Measurements from ENCODE around the gene SHISA2. TPM values are rescaled to one million over a fixed set of nuclear protein-coding genes. Genes with fewer than 3 reads are reported as not detected.

SHISA2 gene
- total and polyA plus RNA-seq, 4 donors: under 0.01 to 2.1 TPM; not detected in 2

DNA sequence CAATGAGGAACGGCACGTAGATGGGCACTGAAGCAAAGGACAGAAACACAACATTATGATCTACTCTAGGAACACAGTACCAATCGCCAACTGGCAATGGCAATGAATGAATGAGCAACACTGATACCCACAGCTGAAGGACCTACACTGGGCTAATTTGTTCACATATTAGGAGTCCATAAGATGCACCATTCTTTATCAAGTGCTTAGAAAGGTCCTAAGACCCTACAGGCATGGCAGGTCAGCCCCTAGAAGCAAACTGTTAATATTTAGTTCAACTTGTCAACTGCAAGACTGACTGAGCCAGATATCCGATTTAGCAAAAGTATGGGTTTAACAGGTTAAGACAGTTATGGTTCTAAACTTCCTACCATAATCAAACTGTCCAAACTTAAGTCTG, 4.8 kb downstream of the SHISA2 start:
- TF ChIP-seq JUND (IDR thresholded peaks at IDR 0.05): no peak
- TF ChIP-seq ZBTB33 (IDR thresholded peaks at IDR 0.05): no peak
- TF ChIP-seq EGR1 (IDR thresholded peaks at IDR 0.05; ENCODE audit: low read depth in 2 of 2): no peak
- no peak for TF ChIP-seq FOXA1 (IDR thresholded peaks at IDR 0.05)
- no peak for TF ChIP-seq YY1 (IDR thresholded peaks at IDR 0.05)
- TF ChIP-seq, protein P1, sequence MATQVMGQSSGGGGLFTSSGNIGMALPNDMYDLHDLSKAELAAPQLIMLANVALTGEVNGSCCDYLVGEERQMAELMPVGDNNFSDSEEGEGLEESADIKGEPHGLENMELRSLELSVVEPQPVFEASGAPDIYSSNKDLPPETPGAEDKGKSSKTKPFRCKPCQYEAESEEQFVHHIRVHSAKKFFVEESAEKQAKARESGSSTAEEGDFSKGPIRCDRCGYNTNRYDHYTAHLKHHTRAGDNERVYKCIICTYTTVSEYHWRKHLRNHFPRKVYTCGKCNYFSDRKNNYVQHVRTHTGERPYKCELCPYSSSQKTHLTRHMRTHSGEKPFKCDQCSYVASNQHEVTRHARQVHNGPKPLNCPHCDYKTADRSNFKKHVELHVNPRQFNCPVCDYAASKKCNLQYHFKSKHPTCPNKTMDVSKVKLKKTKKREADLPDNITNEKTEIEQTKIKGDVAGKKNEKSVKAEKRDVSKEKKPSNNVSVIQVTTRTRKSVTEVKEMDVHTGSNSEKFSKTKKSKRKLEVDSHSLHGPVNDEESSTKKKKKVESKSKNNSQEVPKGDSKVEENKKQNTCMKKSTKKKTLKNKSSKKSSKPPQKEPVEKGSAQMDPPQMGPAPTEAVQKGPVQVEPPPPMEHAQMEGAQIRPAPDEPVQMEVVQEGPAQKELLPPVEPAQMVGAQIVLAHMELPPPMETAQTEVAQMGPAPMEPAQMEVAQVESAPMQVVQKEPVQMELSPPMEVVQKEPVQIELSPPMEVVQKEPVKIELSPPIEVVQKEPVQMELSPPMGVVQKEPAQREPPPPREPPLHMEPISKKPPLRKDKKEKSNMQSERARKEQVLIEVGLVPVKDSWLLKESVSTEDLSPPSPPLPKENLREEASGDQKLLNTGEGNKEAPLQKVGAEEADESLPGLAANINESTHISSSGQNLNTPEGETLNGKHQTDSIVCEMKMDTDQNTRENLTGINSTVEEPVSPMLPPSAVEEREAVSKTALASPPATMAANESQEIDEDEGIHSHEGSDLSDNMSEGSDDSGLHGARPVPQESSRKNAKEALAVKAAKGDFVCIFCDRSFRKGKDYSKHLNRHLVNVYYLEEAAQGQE (IDR thresholded peaks at IDR 0.05): no peak
- no peak for DNase-seq (ENCODE audit: low spot score)
- 87% methylated on average over 4 of the region's 4 CpGs for WGBS
- Histone ChIP-seq H3K36me3 (ENCODE audit: control insufficient read depth in 4 of 4, insufficient read depth in 3 of 4, low read depth in 1 of 4, low read length in 3 of 4) (no peaks in the 10 kb centered on the region), H3K27ac (ENCODE audit: low read depth in 1 of 2, low read length in 2 of 2) (no peak overlapping the region), H3K9ac (ENCODE audit: low read depth in 1 of 2, low read length in 2 of 2) (no peak overlapping the region), H3K27me3 (ENCODE audit: control insufficient read depth in 4 of 4, insufficient read depth in 4 of 4, low read length in 3 of 4) (peaks cover 4 to 29% (median 19%) of the 10 kb centered on the region in 4 donors), H3K4me3 (ENCODE audit: low read depth in 1 of 3, low read length in 3 of 3) (no peak overlapping the region), H3K4me1 (ENCODE audit: control insufficient read depth in 4 of 4, insufficient read depth in 4 of 4, low read length in 3 of 4) (peaks cover 0 to 15% (median 8%) of the 10 kb centered on the region in 4 donors), H3K9me3 (ENCODE audit: control insufficient read depth in 4 of 4, low read length in 3 of 4) (no peaks in the 10 kb centered on the region)

DNA sequence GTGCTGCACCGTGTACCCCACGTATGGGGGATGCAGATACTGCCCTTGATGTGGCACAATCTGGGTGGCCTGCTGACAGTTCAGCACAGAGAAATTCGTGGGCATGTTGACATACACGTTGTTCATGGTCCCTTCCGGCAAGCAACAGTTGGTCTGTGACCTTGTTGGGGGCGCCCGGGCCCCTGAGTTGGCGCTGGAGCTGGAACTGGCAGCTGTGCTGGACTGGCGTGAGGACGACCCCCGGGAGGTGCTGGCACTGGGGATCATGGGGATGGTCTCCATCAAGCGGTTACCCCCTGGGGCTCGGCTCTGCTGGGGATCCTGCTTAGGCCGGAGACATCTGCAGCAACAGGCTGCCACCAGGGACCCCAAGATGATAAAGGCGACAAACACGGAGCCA, 5.2 kb downstream of the SHISA2 start:
- Histone ChIP-seq H3K36me3 (ENCODE audit: control insufficient read depth in 4 of 4, insufficient read depth in 3 of 4, low read depth in 1 of 4, low read length in 3 of 4) (no peaks in the 10 kb centered on the region), H3K9me3 (ENCODE audit: control insufficient read depth in 4 of 4, low read length in 3 of 4) (no peaks in the 10 kb centered on the region), H3K9ac (ENCODE audit: low read depth in 1 of 2, low read length in 2 of 2) (no peak overlapping the region), H3K27me3 (ENCODE audit: control insufficient read depth in 4 of 4, insufficient read depth in 4 of 4, low read length in 3 of 4) (peaks cover 4 to 29% (median 16%) of the 10 kb centered on the region in 4 donors), H3K4me1 (ENCODE audit: control insufficient read depth in 4 of 4, insufficient read depth in 4 of 4, low read length in 3 of 4) (peaks cover 0 to 11% (median 5%) of the 10 kb centered on the region in 4 donors), H3K4me3 (ENCODE audit: low read depth in 1 of 3, low read length in 3 of 3) (no peak overlapping the region), H3K27ac (ENCODE audit: low read depth in 1 of 2, low read length in 2 of 2) (no peak overlapping the region)
- 84% methylated on average over 16 of the region's 16 CpGs for WGBS
- TF ChIP-seq JUND (IDR thresholded peaks at IDR 0.05) (no peak), ZBTB33 (IDR thresholded peaks at IDR 0.05) (no peak), FOXA2 (IDR thresholded peaks at IDR 0.05) (no peak), HNF4G (IDR thresholded peaks at IDR 0.05) (no peak), HNF4A (conservative IDR thresholded peaks at IDR 0.05) (no peak), YY1 (IDR thresholded peaks at IDR 0.05) (no peak), TAF1 (conservative IDR thresholded peaks at IDR 0.05) (no peak), FOXA1 (IDR thresholded peaks at IDR 0.05) (no peak), SP1 (IDR thresholded peaks at IDR 0.05) (no peak), RXRA (IDR thresholded peaks at IDR 0.05) (no peak), EGR1 (IDR thresholded peaks at IDR 0.05; ENCODE audit: low read depth in 2 of 2) (no peak), GABPA (IDR thresholded peaks at IDR 0.05 in 1 of 2, conservative IDR thresholded peaks at IDR 0.05 in 1 of 2) (no peak), ATF3 (IDR thresholded peaks at IDR 0.05) (no peak), RAD21 (IDR thresholded peaks at IDR 0.05) (no peak)
- TF ChIP-seq, protein P2, sequence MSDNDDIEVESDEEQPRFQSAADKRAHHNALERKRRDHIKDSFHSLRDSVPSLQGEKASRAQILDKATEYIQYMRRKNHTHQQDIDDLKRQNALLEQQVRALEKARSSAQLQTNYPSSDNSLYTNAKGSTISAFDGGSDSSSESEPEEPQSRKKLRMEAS (IDR thresholded peaks at IDR 0.05): no peak
- TF ChIP-seq, protein P1 (IDR thresholded peaks at IDR 0.05): no peak
- DNase-seq (ENCODE audit: low spot score): no peak

All from liver (tissue), 9 donors.